Measurements from ENCODE around the gene ESPNL. TPM values are rescaled to one million over a fixed set of nuclear protein-coding genes. Genes with fewer than 3 reads are reported as not detected.

Gene ESPNL
- total RNA-seq, 4 donors from 2014 or later, result 0.44 to 2.1 TPM; not detected in 2

DNA sequence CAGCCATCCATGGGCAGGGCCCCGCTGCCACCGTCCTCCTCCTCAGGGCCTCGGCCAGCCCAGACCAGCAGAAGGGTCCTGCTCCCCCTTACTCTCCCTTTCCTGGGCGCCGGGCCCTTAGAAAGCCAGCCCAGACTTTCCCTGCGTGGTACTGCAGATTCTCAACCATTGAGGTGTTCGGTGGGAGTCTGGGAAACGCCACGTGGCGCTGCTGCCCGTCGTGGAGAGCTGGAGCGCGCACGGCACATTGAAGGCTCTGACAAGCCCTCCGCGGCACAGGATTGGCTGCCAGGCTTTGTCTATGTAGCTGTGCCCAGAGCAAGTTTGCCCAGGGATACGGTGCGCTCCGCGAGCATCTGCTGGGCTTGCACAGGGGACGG is 27.9 kb downstream of the ESPNL start:
- Histone ChIP-seq H3K27ac (no peak overlapping the region), H3K27me3 (no peaks in the 10 kb centered on the region), H3K4me1 (peaks cover 0 to 13% (median 0%) of the 10 kb centered on the region in 4 donors), H3K9me3 (no peaks in the 10 kb centered on the region), H3K4me3 (no peak overlapping the region), H3K36me3 (peaks cover 0 to 8% (median 0%) of the 10 kb centered on the region in 3 donors)
- no peak for DNase-seq (ENCODE audit: low spot score in 2 of 2)
- WGBS, 2 donors, result 93 to 95% methylated on average over 22 of the region's 22 CpGs
- TF ChIP-seq CTCF (IDR thresholded peaks at IDR 0.05) (no peak), POLR2A (IDR thresholded peaks at IDR 0.05) (no peak), EP300 (IDR thresholded peaks at IDR 0.05) (no peak)

GRCh38 chr2:238128534-238129001 is 28.4 kb downstream of the ESPNL start:
- 75 to 84% methylated on average over 14 to 15 of the region's 30 CpGs for WGBS, 2 donors

DNA sequence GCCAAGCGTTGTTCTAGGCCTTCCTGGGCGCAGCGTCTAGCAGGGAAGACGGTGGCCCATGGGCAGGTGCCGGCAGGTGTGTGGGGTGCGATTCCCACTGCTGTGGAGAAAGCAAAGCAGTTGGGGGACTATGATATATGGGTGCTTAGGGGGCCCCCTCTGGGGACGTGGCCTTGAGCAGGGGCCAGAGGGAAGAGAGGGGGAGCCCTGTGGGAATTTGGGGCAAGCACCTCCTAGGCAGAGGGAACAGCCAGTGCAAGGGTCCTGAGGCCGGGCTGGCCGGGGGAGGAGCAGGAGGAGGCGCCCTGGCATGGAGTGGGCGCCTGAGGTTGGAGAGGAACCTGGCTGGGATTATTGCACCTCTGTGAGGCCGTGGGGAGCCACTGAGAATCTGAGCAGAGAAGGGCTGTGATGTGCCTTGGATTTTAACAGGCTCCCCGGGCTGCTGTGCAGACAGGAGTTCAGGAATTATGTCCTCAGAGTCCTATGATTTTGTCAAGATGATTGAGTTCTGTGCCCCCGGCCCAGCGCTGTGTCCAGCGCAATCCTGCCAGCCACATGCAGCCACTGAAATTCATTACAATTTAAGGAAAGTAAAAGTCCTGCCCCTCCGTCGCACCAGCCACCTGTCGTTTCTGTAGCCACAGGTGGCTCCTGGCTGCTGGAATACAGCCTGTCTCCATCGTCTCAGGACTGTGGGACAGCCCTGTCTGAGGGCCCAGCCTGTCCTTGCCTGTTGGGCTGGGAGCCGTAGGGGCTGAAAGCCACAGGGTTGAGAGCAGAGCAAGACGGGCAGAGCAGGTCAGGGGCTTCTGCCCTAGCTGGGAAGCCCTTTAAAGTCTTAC is 29.2 kb downstream of the ESPNL start:
- no peak for DNase-seq (ENCODE audit: low spot score in 2 of 2)
- no peaks in the 10 kb centered on the region for H3K27me3 ChIP-seq
- no peak for TF ChIP-seq EP300 (IDR thresholded peaks at IDR 0.05)
- no peak for TF ChIP-seq CTCF (IDR thresholded peaks at IDR 0.05)
- TF ChIP-seq POLR2A (IDR thresholded peaks at IDR 0.05), result no peak
- no peak overlapping the region for H3K27ac ChIP-seq
- H3K9me3 ChIP-seq, result no peaks in the 10 kb centered on the region
- peaks cover 0 to 8% (median 0%) of the 10 kb centered on the region in 3 donors for H3K36me3 ChIP-seq
- H3K4me1 ChIP-seq, result peaks cover 0 to 13% (median 0%) of the 10 kb centered on the region in 4 donors
- 86 to 89% methylated on average over 21 to 22 of the region's 22 CpGs for WGBS, 2 donors
- no peak overlapping the region for H3K4me3 ChIP-seq

More at GRCh38 chr2:238128534-238129001, 28.4 kb downstream of the ESPNL start:
- H3K4me3 ChIP-seq, result no peak overlapping the region
- no peaks in the 10 kb centered on the region for H3K9me3 ChIP-seq
- H3K27ac ChIP-seq, result no peak overlapping the region
- peaks cover 0 to 8% (median 0%) of the 10 kb centered on the region in 3 donors for H3K36me3 ChIP-seq
- no peaks in the 10 kb centered on the region for H3K27me3 ChIP-seq
- DNase-seq (ENCODE audit: low spot score in 2 of 2), result no peak
- TF ChIP-seq CTCF (IDR thresholded peaks at IDR 0.05) (no peak), POLR2A (IDR thresholded peaks at IDR 0.05) (no peak), EP300 (IDR thresholded peaks at IDR 0.05) (no peak)
- H3K4me1 ChIP-seq, result peaks cover 0 to 13% (median 0%) of the 10 kb centered on the region in 4 donors

DNA sequence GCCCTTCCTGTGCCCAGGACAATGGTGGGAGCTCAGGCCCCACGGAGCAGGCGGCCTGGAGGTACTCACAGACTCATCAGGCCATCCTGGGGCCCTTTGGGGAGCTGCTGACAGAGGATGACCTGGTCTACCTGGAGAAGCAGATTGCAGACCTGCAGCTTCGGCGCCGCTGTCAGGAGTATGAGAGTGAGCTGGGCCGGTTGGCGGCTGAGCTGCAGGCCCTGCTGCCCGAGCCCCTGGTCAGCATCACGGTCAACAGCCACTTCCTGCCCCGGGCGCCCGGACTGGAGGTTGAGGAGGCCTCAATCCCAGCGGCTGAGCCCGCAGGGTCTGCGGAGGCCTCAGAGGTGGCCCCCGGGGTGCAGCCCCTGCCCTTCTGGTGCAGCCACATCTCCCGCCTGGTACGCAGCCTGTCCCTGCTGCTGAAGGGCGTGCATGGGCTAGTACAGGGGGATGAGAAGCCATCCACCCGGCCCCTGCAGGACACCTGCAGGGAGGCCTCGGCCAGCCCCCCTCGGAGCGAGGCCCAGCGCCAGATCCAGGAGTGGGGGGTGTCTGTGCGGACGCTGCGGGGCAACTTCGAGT is 30.1 kb downstream of the ESPNL start:
- Histone ChIP-seq H3K27ac (no peak overlapping the region), H3K4me1 (peaks cover 0 to 13% (median 0%) of the 10 kb centered on the region in 4 donors), H3K9me3 (no peaks in the 10 kb centered on the region), H3K4me3 (no peak overlapping the region), H3K36me3 (peaks cover 0 to 8% (median 0%) of the 10 kb centered on the region in 3 donors), H3K27me3 (no peaks in the 10 kb centered on the region)
- TF ChIP-seq CTCF (IDR thresholded peaks at IDR 0.05) (no peak), EP300 (IDR thresholded peaks at IDR 0.05) (no peak), POLR2A (IDR thresholded peaks at IDR 0.05) (no peak)
- DNase-seq (ENCODE audit: low spot score in 2 of 2), result no peak
- 83 to 85% methylated on average over 7 to 13 of the region's 28 CpGs for WGBS, 2 donors

Measured in tibial nerve (tissue), 4 donors.